GM19438 (cell line): ENCODE results near the gene ZFAND2B.
A peak's percentile ranks its signal among the peaks of the same experiment; 100 is the strongest.

Experiments used
- ATAC-seq: cut with Tn5 transposase; IDR thresholded peaks from one replicate; pipeline ENCODE4 v1.9.1; 2021; ENCODE audit warnings: low read depth; ENCODE audit not compliant: unreplicated experiment

Gene ZFAND2B, protein sequence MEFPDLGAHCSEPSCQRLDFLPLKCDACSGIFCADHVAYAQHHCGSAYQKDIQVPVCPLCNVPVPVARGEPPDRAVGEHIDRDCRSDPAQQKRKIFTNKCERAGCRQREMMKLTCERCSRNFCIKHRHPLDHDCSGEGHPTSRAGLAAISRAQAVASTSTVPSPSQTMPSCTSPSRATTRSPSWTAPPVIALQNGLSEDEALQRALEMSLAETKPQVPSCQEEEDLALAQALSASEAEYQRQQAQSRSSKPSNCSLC

DNA sequence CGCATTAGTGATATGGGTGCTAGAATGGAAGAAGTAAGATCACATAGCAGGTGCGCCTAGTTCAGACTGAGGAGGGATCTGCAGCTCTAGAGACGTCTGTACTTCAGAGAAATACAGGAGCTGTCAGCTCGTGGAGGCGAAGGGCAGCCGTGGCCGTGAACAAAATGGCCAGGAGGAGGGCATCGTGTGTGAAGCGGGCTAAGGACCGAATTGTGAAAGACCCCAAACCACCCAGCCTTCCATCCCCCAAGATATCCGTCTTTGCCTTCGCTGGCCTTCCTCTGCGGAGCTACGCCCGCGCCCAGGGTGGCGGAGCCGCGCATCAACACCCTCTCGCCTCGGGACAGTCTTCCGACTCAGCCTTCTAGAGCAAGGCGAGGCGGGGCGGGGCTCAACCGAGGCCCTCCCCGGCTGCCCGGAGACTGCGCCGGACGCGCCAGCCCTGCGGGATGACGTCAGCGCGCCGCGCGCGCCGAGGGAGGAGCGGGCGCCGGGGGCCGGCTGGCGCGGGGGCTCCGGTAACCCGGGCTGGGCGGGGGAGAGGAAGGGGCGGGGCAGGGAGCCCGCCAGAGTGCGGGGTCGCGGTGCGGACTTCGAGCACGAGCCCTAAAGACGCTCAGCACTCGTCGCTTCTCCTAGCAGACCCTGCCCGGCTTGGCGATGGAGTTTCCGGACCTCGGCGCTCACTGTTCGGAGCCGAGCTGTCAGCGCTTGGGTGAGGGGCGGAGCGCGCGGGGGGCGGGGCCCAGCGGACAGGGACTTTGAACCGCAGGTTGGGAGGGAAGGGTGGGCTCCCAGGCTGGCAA, at the start of gene ZFAND2B:
ZFAND2B (plus strand) TSS at position 455 of the 806 bp plus-strand sequence; CDS start at position 661, 206 bp downstream.
- peak; percentile 94 for ATAC-seq

DNA sequence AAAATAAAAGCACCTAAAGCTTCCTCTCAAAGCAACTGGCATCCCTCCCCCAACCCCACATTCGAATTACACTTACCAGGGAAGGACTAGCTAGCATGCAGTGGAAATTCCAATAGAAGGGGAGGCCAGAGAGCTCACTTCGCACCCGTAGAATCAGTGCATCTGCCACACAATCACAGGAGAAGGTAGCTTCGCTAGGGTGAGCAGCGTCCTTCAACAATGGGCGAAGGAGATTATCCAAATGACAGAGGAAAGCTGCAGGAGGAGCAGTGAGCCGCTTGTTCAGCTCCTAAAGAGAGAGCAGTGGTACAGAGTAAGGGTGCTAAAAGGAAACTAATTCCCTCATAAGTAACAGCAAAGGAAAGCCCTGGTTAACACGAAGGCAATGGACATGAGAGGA, 49.2 kb upstream of the ZFAND2B start:
- no peak for ATAC-seq

DNA sequence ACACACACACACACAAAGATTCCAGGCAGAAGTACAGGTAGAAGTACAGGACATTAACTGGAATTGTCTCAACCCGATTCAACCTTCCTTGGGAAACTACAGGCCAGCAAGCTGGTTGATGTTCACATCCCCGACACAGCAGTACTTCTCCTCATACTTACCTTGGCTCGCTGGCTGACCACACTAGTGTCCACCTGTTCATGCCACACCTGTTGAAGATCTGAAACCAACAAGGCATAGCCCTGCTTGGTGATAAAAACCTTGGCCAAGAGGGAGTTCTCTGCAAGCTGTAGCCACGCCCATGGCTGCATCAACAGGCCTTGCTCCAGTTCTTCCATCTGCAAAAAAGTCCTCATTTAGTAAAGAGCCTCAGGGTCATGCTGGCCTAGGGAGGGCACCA, 48.6 kb upstream of the ZFAND2B start:
- no peak for ATAC-seq

DNA sequence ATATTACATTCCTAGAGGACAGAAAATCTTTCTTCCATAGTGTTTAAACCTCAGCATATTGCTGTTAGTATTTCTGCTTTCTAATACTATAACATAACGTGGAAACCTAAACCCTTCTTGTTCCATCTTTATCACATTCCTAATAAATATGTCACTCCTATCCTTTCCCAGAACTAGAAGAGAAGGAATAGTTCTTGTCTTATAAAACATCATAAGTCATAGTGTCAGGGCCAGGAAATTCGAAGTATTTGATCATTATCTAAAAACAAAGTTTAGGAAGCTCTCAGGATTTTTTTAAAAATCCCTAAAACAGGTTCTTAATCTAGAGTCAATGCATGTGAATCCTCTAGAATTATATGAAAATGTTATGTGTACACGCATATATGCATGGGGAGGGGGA, 48.0 kb upstream of the ZFAND2B start:
- no peak for ATAC-seq

DNA sequence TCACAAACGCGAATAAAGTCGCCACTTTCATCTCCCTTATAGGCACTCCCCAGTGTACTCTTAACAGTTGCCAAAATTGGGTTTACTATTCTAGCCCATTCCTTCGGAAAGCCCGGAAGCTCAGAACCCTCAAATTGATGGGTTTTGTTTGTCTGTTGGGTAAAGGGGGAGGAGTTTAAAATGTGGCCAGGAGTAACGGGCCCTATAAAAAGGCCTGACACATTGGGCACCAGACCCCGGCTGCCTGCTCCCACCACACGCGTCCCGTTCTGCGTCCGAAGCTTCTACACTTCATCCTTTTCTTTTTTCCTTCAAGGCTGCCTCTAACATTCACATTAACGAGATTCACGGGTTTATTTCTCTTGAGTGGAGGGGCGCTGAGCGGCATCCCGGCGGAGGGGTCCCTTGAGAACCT, 46.8 kb upstream of the ZFAND2B start:
- no peak for ATAC-seq

DNA sequence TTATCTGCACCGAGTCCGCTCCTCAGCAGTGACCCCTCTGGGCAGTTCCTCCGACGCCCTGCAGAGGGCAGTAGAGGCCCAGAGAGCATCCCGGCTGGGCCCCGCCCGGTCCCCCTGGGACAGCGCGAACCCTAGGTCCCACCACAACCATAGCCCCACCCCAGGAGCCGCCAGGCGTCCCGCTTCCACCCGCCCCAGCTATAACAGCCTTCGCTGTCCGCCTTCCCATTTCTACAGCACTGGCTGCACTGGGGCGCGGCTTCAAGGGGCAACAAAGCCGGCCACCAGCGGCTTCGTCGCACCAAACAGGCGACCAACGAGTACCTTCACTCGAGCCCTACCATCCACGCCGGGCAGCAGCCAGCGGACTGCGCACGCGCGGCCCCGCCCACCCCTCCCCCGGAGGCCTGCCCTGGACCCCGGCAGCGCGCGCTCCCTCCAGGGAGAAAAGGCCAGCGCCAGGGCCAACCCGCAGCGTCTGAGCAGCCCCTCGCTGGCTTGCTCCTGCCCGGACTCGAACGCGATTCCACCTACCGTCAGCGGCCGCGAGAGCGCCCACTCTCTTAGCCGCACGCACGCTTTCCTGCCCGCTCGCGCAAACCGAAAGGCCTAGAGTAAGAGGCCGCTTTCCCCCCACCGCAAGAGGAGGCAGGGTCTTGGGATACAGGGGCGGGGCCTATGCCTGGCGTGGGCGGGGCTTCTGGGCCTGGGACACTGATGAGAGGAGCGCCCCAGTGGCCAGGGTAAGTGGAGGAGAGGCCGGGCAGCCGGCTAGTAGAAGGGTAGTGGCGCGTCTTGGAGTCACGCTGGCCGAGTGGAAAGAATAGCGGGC, 46.2 kb upstream of the ZFAND2B start, which contains the start of gene NHEJ1:
NHEJ1 (minus strand) TSS at position 630 of the 832 bp plus-strand sequence. CDS start 2,453 bp downstream, outside the sequence.
- peak; percentile 81 for ATAC-seq

DNA sequence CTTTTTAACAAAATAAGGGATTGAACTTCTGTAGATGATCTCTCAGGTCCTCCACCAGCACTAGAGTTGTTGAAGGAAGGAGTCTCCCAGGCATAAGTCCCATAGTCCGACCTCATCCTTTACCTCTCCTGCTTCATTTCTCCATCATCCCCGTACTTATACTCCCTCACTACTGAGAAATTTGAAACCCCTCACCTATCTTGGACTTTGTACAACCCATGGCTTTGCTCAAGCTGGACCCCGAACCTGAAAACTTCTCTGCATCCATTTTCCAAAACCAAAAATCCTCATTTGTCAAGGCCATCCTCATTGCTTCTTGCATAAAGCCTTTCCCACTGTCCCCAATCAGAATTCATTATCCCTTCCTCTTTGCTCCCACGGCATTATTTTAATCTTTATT, 45.5 kb upstream of the ZFAND2B start:
- ATAC-seq = no peak

DNA sequence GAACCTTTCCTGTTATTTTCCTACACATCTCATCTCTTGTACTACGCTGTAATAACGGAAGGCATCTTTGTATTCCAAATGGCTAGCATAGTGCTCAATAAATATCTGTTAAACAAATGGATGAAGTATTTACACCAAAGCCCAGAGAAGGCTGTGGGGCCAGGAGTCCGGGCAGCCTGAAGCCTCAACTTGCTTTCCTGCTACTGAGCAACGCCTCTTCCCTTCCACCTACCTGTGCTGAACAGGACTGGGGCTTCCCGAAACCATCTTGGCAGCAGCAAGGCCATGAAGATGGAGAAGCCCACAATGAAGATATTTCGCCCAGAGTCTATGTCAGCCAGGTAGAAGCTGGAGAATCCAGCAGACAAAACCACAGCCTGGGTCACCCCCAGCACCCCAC, 43.4 kb upstream of the ZFAND2B start:
- ATAC-seq = no peak

DNA sequence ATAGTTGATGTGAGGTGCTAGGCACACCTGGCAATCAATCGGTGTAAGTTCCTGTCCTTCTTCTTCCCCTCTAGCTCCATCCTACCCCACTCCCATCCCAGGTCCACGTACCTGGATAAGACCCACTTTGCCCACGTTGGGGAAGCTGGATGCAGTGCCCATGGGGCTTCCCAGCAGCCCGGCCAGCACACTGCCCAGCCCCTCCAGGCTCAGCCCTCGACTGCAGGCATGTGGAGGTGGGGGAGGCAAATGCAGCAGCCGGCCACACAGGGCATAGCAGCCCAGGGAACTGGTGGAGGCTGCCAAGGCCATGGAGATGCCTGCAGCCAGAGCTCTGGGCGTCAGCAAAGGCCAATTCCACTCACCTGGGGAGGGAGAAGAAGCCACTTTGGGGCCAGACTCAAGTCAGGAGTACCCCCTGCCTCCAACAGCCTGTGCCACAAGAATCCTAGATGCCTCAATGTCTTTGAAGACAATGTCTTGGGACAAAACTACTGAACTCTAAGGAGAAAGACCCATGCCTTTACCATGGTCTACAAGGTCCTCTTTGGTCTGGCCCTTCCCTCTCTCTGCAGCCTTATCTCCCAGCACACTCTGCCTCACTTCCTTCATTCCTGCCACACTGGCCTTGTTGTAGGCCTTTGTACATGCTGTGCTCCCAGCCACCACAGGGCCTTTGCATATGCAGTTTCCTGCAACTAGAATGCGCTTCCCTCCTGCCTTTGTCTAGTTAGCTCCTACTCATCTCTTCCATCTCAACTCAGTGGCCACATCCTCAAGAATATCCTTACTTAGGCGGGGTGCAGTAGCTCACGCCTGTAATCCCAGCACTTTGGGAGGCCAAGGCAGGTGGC, 41.3 kb upstream of the ZFAND2B start:
- no peak for ATAC-seq

DNA sequence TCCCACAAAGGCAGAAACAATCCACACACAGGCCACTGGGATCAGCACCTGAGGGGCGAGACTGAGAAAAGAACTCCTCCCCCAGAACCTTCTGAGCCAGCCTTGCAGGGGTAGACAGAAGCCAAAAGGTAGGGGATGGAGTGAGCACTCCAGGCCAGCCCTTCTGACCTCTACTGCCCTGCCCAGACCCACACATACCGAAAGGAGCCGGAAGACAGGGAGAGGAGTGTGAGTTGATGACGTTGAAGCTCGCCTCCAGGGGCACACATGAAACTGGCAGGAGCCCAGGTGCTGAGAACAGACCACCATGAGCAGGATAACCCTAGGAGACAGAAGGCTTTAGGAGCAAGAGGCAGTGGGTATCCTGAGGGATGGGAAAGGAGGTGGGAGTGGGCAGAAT, 38.6 kb upstream of the ZFAND2B start:
- ATAC-seq = no peak

DNA sequence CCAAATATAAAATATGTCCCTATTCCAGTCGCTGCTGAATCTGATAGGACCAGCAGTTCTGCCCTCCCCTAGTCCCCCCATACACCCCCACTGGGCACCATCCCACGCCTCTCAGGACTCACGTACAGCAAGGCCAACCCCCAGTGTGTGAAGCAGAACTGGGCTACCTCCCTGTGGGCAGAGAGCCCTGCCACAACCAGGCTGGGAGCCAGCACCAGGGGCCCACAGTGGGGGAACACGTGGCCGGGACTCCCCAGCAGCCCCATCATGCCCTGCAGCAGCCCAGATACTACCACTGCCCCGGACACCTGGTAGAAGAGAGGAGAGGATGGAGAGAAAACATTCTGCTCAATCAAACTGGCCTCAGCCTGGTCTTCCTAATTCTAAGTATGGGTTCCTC, 38.1 kb upstream of the ZFAND2B start:
- no peak for ATAC-seq

DNA sequence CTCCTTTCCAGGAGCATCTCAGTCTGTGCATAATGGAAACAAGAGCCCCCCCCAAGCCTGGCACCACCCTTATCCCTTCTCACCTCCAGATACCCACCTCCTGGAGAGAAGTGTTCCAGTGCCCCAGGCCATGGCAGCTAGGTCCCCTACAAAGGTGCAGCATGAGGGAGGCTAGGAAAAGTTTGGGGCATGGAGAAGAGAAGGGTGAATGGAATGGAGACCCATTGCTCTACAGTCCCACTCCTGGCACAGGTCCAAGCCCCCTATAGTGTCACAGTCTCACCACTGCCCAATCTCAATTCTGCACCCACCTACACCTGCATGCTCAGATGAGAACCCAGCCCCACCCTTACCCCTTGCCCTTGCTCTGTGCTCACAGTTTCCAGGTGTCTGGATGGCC, 37.6 kb upstream of the ZFAND2B start:
- ATAC-seq = no peak

DNA sequence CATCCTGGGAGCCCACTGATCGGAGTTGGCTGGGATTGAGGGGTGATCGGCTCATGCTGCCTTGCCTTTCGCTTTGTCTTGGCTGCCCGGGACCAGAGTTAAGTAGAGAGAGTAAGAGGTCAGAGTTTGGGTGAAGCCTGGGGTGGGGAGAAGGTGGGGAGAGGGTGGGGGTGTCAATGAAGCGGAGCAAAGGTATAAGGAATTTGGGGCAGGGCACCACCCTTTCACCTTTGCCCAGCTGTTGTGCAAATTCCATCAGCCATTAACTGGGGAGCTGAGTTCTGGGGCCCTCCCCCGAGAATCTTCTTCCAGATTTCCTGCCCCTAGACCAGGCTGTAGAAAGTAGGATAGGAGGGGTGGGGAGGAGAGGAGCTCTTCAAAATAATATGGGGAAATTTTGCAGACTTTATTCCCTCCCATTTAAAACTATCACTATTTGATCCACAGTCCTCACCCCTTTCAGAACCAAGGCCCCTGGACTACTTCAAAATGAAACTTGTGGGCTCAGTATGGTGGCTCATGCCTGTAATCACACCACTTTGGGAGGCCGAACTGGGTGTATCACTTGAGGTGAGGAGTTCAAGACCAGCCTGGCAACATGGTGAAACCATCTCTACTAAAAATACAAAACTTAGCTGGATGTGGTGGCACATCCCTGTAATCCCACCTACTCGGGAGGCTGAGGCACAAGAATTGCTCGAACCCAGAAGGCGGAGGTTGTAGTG, 36.5 kb upstream of the ZFAND2B start, which contains the start of gene SLC23A3:
SLC23A3 (minus strand) TSS at position 100 of the 725 bp plus-strand sequence; CDS start at position 55, 45 bp downstream.
- ATAC-seq = no peak

DNA sequence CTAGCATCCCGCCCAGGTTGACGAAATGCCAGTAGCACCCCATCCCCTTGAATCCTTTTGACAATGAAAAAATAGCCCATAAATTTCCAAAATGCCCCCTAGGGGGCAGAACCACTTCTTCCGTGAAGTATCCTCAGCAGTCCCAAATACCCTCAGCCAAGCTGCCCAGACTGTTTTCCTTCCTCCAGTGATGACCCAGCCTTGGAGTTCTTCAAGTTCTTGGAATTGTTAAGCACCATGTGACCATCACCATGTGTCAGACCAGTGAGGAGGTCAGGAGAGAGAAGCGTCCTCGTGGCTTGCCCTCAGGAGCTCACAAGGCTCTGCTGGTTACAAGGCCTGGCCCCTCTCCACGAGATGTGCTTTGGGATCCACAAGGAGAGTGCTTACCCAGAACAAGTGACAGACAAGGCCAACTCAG, 35.3 kb upstream of the ZFAND2B start:
- no peak for ATAC-seq

DNA sequence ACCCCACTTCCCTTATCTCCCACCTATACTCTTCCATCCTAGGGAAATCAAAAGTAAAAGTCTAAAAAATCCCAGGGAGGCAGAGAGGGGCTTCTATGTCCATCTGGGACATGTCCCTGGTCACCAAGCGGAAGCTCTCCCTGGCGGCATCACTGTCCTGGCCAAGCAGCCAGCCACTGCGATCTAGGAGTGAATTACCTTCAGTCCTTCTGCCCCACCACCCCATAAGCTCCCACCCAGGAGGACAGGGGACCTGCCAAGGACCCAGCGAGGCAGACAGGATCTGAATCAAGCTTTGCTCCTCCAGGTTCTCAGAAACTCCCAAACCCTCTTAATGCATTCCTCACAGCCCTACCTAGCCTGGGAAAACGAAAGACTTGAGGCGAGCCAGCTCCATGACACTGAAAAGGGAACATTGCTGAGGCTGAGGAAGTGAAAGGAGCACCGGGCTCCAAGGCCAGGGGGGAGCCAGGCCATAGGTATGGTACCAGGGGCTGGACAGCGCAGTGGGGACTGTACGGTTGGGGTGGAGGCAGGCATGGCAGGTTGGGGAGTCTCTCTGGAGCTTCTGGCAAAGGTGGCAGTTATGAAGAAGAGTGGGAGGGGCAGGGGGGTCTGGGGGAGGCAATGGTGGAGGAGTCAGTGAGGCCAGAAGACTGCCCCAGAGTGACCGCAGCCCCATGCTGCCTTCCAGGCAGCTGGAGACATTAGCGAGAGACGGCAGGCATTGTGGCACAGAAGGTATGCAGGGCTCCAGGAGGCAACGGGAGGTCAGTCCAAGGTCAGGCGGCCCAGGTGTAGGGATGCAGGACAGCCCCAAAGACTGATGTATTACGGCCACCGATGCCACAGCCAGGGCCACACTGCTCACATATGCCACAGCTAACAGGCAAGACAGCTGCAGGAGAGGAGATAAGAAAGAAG, 34.1 kb upstream of the ZFAND2B start:
- no peak for ATAC-seq

DNA sequence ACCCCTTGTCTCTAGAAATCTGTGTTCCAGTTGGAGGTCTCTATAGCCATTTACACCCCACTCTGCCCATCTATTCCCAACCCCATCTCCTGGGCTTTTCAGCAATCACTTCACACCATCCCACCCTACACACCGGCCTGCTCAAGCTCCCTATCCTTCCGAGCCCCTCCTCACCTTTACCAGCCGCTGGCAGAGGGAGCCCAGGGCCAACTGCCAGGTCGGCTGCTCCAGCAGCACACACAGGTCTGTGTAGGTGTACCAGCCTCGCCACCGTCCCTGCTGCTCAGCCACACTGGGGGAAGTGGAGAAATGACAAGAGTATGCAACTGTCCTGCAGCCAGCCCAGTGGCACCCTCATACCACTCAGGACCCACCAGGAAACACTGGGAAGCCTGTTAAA, 33.4 kb upstream of the ZFAND2B start:
- ATAC-seq = no peak

DNA sequence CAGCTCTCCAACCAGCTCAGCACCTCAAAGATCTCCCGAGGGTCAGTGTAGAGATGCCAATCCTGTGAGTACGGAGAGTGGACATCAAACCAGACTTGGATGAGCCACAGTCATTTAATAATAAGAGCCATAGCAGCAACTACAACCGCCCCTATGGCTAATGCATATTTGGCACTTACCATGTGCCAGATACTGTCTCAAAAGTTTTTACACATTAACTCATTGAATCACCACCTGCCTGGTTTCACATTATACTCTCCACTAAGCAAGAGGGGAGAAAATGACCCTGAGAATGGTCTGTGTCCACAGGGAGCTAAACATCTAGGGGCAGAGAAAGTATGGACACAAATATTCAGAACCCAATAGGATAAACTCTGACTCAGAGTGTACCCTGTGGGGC, 32.4 kb upstream of the ZFAND2B start:
- no peak for ATAC-seq

DNA sequence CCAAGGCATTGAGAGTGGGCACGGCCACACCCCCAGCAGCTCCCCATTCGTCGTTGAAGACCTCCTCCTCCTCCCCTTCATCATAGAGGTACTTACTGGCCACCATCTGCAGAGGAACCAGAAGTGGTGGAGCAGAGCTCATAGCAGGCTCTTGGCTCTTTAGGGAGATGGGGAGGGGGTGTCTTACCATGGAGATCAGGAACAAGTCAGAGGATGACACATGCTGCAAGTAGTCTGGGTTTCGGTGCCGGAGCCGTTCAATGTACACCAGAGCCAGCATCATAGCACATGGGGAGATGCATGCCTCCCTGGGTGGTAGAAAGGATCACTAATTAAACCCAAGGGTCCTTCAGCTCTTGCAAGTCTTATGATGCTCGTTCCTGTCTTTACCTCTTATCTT, 31.8 kb upstream of the ZFAND2B start:
- no peak for ATAC-seq
